Germinal center (tissue), 1 donor: ENCODE measurements around the gene WSCD2.

Experiments used
- DNase-seq: peaks from one replicate; pipeline ENCODE4 v3.0.0; 2012; ENCODE audit warnings: mixed read lengths, low spot score

The WSCD2 gene

DNA sequence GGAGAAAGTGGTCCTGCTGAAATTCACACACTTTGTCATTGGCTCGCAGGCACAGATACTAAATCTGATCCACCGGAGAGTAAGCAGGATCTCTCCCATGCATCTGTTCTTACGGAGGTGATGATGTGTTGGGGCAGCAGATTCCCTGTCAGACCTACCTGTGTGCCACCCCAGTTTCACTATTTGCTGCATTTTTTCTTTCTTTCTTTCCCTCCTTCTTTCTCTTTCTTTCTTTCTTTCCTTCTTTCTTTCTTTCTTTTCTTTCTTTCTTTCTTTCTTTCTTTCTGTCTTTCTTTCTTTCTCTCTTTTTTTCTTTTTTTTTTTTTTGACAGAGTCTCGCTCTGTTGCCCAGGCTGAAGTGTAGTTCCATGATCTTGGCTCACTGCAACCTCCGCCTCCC is 37.4 kb downstream of the WSCD2 start:
- DNase-seq = no peak

DNA sequence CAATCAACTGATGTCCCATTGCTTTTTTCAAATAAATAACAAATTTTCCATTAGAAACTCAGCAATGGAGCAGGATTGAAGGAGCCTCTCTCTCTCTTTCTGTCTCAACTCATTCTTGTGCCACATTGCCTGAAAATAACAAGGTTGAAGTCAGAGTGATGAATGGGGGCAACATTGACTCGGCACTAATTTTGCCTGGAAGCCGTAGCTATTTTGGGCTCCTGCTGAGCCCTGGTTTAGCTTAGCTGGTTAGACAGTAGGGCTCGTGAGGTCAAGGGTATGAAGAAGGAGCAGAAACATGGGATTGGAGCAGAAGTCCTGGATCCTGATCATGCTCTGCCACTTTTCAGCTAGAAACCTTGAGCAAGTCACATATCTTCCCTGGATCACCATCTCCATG is 38.9 kb downstream of the WSCD2 start:
- DNase-seq = no peak

DNA sequence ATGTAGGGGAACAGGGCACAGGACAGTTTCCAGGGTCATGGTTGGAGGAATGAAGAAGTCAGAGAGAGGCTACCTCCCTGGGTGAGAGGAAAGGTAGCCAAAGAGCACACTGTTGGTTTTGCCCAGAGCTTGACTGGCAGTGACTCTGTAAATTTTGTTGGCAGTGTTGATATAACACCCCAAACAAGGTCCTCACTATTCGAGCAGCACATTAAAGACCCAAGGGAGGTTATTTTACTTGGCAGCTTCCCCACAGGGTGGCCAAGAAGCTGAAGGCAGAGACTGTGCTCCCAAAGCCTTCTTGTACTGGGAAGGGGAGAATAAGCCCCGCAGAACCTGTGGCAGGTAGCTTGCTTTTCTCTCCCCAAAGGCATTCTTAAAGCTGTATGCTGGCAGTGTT is 40.6 kb downstream of the WSCD2 start:
- DNase-seq = no peak

- no peak for DNase-seq
These were observed 41.1 kb downstream of the WSCD2 start for GRCh38 chr12:108170164-108170563.

- no peak for DNase-seq
These were observed 42.9 kb downstream of the WSCD2 start for GRCh38 chr12:108172033-108172432.

- DNase-seq = no peak
These were observed 44.1 kb downstream of the WSCD2 start for GRCh38 chr12:108173160-108173559.

GRCh38 chr12:108173892-108174291 is 44.8 kb downstream of the WSCD2 start:
- no peak for DNase-seq

DNA sequence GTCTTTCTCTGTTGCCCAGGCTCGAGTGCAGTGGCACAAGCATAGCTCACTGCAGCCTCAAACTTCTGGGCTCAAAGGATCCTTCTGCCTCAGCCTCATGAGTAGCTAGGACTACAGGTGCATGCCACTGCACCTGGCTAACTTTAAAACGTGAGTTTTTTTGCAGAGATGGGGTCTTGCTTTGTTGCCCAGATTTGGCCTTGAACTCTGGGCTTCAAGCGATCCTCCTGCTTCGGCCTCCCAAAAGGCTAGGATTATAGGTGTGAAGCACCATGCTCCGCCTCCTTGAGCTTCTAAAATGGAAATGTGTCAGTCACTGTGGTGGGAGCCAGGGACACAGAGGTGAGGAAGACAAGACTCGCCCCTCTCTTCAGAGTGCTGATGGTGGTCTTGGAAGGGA is 45.6 kb downstream of the WSCD2 start:
- no peak for DNase-seq

GRCh38 chr12:108175310-108175709 is 46.2 kb downstream of the WSCD2 start:
- no peak for DNase-seq

DNA sequence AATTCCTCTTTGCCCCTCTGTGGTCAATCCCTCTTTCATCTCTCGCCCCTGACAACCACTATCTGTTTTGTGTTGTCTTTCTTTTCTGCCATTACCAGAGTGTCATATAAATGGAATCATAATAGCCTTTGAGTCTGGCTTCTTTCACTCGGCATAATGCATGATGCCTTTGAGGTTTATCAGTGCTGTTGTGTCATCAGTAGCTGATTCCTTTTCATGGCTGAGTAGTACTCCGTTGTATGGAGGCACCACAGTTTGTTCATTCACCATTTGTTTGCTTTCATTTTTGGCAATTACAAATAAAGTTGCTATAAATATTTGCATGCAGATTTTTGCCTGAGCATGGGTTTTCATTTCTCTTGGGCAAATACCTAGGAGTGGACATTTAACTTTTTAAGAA is 47.2 kb downstream of the WSCD2 start:
- no peak for DNase-seq

GRCh38 chr12:108177131-108177530 is 48.0 kb downstream of the WSCD2 start:
- DNase-seq = no peak

- no peak for DNase-seq
These were observed 50.2 kb downstream of the WSCD2 start for GRCh38 chr12:108179305-108179704.

DNA sequence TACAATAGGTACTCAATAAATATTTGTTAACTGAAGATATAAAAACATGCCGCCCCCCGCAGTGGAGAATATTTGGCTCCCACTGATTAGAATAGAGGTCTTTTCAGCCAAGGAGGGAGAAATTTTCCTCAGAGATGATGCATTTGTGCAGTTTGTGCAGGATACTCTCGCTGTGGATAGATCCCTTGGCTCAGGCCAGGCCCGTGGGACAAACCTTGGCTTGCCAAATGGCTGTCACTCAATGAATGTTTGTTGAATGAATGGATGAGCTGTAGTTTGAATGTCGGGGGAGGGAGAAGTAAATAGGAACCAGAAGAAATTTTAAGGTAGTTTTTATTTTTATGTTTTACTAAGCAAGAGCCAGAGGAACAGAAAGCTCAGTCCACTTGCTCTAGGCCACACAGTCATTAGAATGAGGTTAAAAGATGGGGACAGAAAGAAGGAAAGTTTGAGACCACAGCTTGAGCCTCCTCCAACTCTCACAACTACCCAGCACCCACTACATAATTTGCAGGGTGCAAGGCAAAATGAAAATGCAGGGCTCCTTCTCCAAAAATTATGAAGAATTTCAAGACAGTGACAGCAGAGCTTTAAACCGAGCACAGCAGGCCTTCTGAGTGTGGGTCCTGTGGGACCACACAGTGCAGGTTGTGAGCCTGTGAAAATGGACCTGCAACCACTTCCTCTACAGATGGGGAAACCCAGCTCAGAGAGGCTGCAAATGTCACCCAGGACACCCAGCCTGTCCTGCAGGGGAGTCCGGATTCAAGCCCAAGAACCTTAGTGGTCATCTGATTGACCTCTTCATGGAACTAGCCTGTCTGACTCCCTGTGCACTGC is 51.4 kb downstream of the WSCD2 start:
- no peak for DNase-seq

- no peak for DNase-seq
These were observed 52.0 kb downstream of the WSCD2 start for GRCh38 chr12:108181095-108181454.

DNA sequence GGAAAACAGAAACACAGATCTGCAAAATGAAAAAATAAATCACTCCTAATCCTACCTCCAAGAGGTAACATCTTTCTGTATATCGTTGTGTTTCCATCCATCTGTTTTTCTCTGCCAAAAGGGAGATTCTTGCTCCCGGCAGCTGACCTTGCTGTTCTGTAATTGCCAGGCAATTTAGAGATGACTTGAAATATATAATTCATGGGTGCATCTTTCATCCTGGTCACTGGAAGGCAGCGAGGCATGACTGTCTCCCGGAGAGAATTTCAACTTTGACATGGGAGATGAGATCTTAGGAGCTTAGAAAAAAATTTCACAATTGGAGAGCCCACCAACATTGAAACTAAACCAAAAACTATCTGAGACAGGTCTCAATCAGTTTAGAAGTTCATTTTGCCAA is 53.0 kb downstream of the WSCD2 start:
- no peak for DNase-seq

- DNase-seq = no peak
These were observed 55.9 kb downstream of the WSCD2 start for GRCh38 chr12:108185002-108185401.

- DNase-seq = no peak
These were observed 58.7 kb downstream of the WSCD2 start for GRCh38 chr12:108187831-108188230.

DNA sequence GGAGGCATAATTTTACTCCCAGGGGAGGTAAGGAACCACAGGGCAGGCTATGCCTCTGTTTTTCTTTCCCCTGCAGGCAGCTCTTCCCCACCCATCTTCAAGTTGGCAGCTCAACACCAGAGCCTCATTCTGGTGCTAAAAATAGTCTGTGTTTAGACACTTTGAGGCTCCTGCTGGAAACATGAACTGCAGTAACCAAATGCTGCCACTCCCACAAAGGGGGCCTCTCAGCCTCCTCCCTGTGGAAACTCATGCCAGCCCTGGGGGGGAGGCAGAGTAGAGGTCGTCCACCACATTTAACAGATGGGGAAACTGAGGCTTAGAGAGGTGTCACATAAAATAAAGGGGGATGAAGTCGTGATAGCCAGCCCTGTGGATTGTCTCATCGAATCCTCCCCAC is 61.4 kb downstream of the WSCD2 start:
- no peak for DNase-seq

- no peak for DNase-seq
These were observed 62.0 kb downstream of the WSCD2 start for GRCh38 chr12:108191086-108191485.

- no peak for DNase-seq
These were observed 62.9 kb downstream of the WSCD2 start for GRCh38 chr12:108191938-108192337.

- DNase-seq = no peak
These were observed 64.4 kb downstream of the WSCD2 start for GRCh38 chr12:108193493-108193892.

DNA sequence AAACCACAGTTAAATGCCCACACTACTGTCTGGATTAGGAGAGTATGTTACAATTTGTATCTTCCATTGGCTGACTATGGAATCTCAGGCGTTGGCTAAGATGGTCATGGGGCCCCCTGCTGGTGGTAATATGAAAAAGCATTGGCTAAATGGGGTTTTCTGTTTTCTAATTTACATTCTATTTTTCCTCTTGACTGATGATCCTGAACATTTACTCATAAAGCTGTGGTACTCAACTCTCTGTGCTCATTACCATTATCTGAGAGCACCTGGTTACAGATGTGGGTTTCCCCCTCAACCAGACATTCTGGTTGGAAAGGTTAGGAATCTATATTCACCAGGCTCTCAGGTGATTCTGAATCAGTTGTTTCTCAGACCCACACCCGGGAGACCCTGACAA is 64.8 kb downstream of the WSCD2 start:
- peak; percentile 57 for DNase-seq

GRCh38 chr12:108194585-108194984 is 65.5 kb downstream of the WSCD2 start:
- DNase-seq = no peak

DNA sequence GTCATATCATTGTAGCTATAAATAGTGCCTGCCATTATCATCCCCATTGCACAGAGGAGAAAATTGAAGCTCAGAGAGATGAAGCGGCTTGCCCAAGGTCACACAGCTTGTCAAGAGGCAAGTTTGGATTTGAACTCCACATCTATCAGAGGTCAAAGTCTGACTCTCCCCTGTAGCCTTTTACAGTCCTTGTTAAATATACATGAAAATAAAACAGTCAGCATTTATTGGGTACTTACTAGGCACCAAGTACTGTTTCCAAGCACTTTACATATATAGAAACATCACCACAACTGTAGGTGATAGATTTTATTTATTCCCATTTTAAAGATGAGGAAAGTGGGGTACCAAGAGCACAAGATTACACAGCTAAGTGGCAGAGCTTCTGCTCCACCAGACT is 67.2 kb downstream of the WSCD2 start:
- DNase-seq = no peak
